G401 (cell line): Measurements from ENCODE around the gene BCL2L13. TPM values are rescaled to one million over a fixed set of nuclear protein-coding genes. Genes with fewer than 3 reads are reported as not detected.
"Not testable (repeated sequence)": the region's sequence is repeated elsewhere in the genome, so short reads cannot be mapped to it uniquely, and the experiment has no call there.

Experiments used
- DNase-seq: peaks from one replicate; pipeline ENCODE4 v3.0.0-alpha.2; 2015; ENCODE audit warnings: low spot score
- in situ Hi-C: cut with HindIII; loops from 2 replicates; pipeline ENCODE4 v1.10.0; 2016; ENCODE audit warnings: low sequenced_read_pairs, mixed read lengths
- total RNA-seq: library from RNA; depleted of rRNA; stranded (reverse); fragments of >200 nt; shearing (Covaris generic); gene quantifications from 2 replicates; pipeline ENCODE4 v1.2.3, GENCODE V29; 2014

Gene BCL2L13
- total RNA-seq, 1 experiment from 2014 or later = 63.1 TPM

- in situ Hi-C loops = no loop called here
- peak; percentile 6 for DNase-seq
These were observed 5.2 kb upstream of the BCL2L13 start for GRCh38 chr22:17633217-17633997.

GRCh38 chr22:17633998-17634323, 4.6 kb upstream of the BCL2L13 start:
- DNase-seq = no peak
- in situ Hi-C loops = no loop called here

GRCh38 chr22:17634696-17635095, 3.9 kb upstream of the BCL2L13 start:
- in situ Hi-C loops = no loop called here
- no peak for DNase-seq

- DNase-seq, in situ Hi-C loops: not testable (repeated sequence)
These were observed 1.7 kb upstream of the BCL2L13 start for GRCh38 chr22:17636850-17637249.

- in situ Hi-C loops = no loop called here
- DNase-seq = no peak
These were observed 921 bp upstream of the BCL2L13 start for GRCh38 chr22:17637490-17638181.

GRCh38 chr22:17638182-17638431, 450 bp upstream of the BCL2L13 start:
- in situ Hi-C loops = no loop called here
- DNase-seq = no peak

- DNase-seq = no peak
- in situ Hi-C loops = no loop called here
These were observed 737 bp downstream of the BCL2L13 start for GRCh38 chr22:17639247-17639741.

- no peak for DNase-seq
- in situ Hi-C loops = no loop called here
These were observed 2.7 kb downstream of the BCL2L13 start for GRCh38 chr22:17641269-17641668.

- DNase-seq, in situ Hi-C loops: not testable (repeated sequence)
These were observed 3.8 kb downstream of the BCL2L13 start for GRCh38 chr22:17642357-17642756.

- DNase-seq = no peak
- in situ Hi-C loops = no loop called here
These were observed 8.9 kb downstream of the BCL2L13 start for GRCh38 chr22:17647452-17647851.

GRCh38 chr22:17647991-17648390, 9.4 kb downstream of the BCL2L13 start:
- DNase-seq = no peak
- in situ Hi-C loops = no loop called here

- no peak for DNase-seq
- in situ Hi-C loops = no loop called here
These were observed 10.0 kb downstream of the BCL2L13 start for GRCh38 chr22:17648569-17648968.

- in situ Hi-C loops = no loop called here
- DNase-seq = no peak
These were observed 16.7 kb downstream of the BCL2L13 start for GRCh38 chr22:17655289-17655688.

GRCh38 chr22:17656870-17657395, 18.4 kb downstream of the BCL2L13 start:
- no peak for DNase-seq
- in situ Hi-C loops = no loop called here

- in situ Hi-C loops = no loop called here
These were observed 26.0 kb downstream of the BCL2L13 start for GRCh38 chr22:17664414-17665055.

GRCh38 chr22:17665248-17665647, 26.7 kb downstream of the BCL2L13 start:
- DNase-seq = no peak
- in situ Hi-C loops = no loop called here

More at GRCh38 chr22:17664414-17665055, 26.0 kb downstream of the BCL2L13 start:
- DNase-seq = no peak

- in situ Hi-C loops = no loop called here
- DNase-seq = no peak
These were observed 27.3 kb downstream of the BCL2L13 start for GRCh38 chr22:17665854-17666253.

- in situ Hi-C loops, DNase-seq: not testable (repeated sequence)
These were observed 33.0 kb downstream of the BCL2L13 start for GRCh38 chr22:17671521-17672092.

GRCh38 chr22:17672417-17672991, 33.9 kb downstream of the BCL2L13 start:
- in situ Hi-C loops = no loop called here
- peak; percentile 97 for DNase-seq
